HG03558 (cell line): Measurements from ENCODE around the gene TBCC.
"Not testable (repeated sequence)": the region's sequence is repeated elsewhere in the genome, so short reads cannot be mapped to it uniquely, and the experiment has no call there.

Source experiments
- ATAC-seq: cut with Tn5 transposase; IDR thresholded peaks from one replicate; pipeline ENCODE4 v1.9.1; 2021; ENCODE audit warnings: moderate number of reproducible peaks; ENCODE audit not compliant: unreplicated experiment; ENCODE audit errors: extremely low read depth

Gene TBCC

GRCh38 chr6:42740725-42741124, 5.2 kb downstream of the TBCC start:
- no peak for ATAC-seq

- ATAC-seq: no peak
Observed at GRCh38 chr6:42735976-42736375, 9.9 kb downstream of the TBCC start.

- not testable (repeated sequence) for ATAC-seq
Observed at GRCh38 chr6:42733867-42734481, 11.9 kb downstream of the TBCC start.

GRCh38 chr6:42729731-42730130, 16.2 kb downstream of the TBCC start:
- ATAC-seq: no peak

GRCh38 chr6:42727627-42728026, 18.3 kb downstream of the TBCC start:
- ATAC-seq: no peak

GRCh38 chr6:42727087-42727611, 18.8 kb downstream of the TBCC start:
- ATAC-seq: no peak

GRCh38 chr6:42726485-42727086, 19.3 kb downstream of the TBCC start:
- ATAC-seq: no peak

GRCh38 chr6:42726026-42726425, 19.9 kb downstream of the TBCC start:
- ATAC-seq: no peak

- no peak for ATAC-seq
Observed at GRCh38 chr6:42724825-42725224, 21.1 kb downstream of the TBCC start.

- ATAC-seq: no peak
Observed at GRCh38 chr6:42722497-42722896, 23.4 kb downstream of the TBCC start, which contains the start of gene PRPH2. Gene PRPH2 (minus strand): TSS chr6:42722597. CDS start chr6:42722334, 263 bp downstream.

GRCh38 chr6:42720739-42721138, 25.2 kb downstream of the TBCC start:
- ATAC-seq: no peak

- no peak for ATAC-seq
Observed at GRCh38 chr6:42715871-42716270, 30.0 kb downstream of the TBCC start.

GRCh38 chr6:42714098-42714761, 31.7 kb downstream of the TBCC start:
- no peak for ATAC-seq

GRCh38 chr6:42711930-42712329, 34.0 kb downstream of the TBCC start:
- ATAC-seq: no peak

GRCh38 chr6:42710316-42710715, 35.6 kb downstream of the TBCC start:
- ATAC-seq: no peak

- no peak for ATAC-seq
Observed at GRCh38 chr6:42709871-42710270, 36.0 kb downstream of the TBCC start.

- no peak for ATAC-seq
Observed at GRCh38 chr6:42708096-42708495, 37.8 kb downstream of the TBCC start.

- ATAC-seq: no peak
Observed at GRCh38 chr6:42707595-42707994, 38.3 kb downstream of the TBCC start.

- ATAC-seq: no peak
Observed at GRCh38 chr6:42704937-42705374, 40.9 kb downstream of the TBCC start.

GRCh38 chr6:42704251-42704936, 41.5 kb downstream of the TBCC start:
- ATAC-seq: no peak

GRCh38 chr6:42702786-42703185, 43.1 kb downstream of the TBCC start:
- not testable (repeated sequence) for ATAC-seq
